IPS-NIHi7 (cell line): Measurements from ENCODE around the gene ZNF417.
"Not testable (repeated sequence)": the region's sequence is repeated elsewhere in the genome, so short reads cannot be mapped to it uniquely, and the experiment has no call there.

Source experiments
- DNase-seq: peaks from one replicate; pipeline ENCODE4 v3.0.0; 2012; ENCODE audit warnings: mixed read lengths; ENCODE audit errors: extremely low spot score

The ZNF417 gene

GRCh38 chr19:57916168-57916995 is at the start of gene ZNF417:
Gene ZNF417, minus strand, starts transcription at chr19:57916592. Its CDS starts 181 bp downstream, at chr19:57916411.
- DNase-seq: peak; percentile 95

DNA sequence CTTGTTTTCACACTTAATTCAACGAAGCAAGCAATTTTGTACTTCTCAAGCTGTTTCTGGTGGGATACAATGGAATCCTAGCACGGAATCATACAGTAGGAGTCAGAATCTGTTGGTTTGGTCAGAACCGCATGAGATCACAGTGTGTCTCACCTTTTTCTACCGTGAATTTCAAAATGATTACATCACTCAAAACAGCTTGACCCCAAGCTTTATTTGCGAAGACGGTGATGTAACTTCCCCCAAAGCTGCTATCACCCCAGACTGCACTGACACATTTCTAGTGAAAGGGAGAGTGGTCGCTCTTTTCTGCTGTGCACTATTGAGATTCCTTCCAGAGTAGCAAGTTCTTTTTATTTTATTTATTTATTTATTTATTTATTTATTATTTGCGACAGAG is 48.4 kb upstream of the ZNF417 start:
- no peak for DNase-seq

DNA sequence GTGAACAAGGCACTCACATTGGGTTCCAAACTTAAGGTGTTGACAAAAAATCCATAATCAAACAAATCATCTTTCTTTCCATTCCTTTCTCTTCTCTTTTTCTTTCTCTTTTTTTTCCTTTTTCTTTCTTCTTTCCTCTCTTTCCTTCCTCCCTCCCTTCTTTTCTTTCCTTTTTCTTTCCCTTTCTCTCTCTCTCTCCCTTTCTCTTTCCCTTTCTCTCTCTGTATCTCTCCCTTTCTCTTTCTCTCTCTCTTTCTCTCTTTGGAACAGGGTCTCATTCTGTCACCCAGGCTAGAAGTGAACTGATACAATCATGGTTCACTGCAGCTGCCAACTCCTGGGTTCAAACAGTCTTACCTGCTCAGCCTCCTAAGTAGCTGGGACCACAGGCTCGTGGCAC is 45.4 kb upstream of the ZNF417 start:
- no peak for DNase-seq

- DNase-seq: no peak
These were observed 38.6 kb upstream of the ZNF417 start for GRCh38 chr19:57954996-57955395.

DNA sequence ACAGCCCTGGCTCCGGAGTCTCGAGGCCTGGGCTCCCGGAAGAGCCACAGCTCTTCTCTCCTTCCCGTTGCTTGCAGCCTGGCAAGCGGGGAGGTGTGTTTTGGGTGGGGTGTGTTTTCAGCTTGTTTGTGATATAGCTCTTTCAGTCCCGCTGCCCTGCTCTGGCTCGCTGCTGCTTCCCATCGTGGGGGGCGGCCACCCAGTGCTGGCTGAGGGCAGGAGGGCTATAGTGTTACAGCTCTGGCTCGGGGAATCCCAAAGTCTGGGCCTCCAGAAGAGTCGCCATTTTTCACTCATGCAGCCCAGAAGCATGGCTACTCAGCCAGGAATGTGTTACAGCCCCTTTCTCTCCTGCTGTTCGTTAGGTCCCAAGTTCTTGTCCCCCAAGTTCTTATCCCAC is 33.3 kb upstream of the ZNF417 start:
- DNase-seq: no peak

GRCh38 chr19:57949296-57949695 is 32.9 kb upstream of the ZNF417 start:
- DNase-seq: no peak

DNA sequence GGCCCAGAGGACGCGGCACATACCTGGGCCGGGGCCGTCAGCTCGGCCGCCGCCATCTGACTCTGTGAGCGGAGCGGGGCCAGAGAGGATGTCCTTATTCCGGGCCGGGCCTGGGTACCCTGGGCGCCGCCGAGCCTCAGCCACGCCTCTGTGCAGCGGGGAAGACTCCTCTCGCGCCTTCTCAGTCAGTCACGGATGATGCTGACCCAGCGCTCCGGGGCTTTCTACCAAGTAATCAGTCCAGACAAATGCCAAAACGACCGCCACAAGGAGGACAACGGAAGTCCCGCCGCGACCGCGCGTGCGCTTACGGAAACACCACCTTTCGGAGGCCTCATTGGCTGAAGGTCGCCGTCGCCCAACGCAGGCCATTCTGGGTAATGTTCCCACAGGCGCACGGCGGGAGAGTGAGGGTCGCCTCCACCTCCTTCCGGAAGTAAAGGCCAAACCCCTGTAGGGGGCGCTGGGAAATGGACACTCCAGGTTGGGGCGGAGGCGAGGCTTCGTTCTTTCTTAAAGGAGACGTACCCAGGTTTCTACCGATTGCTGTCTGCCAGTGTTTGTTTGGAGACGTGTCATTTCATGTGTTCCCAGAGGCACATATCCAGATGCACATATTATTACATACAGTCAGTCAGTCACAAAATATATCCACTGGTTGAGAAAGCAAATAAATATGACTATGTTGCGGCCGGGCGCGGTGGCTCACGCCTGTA is 31.2 kb upstream of the ZNF417 start, which contains the start of gene ZNF256:
Gene ZNF256, minus strand, starts transcription at position 288 of the 716 bp plus-strand sequence. Its CDS starts 232 bp downstream, at position 56.
- DNase-seq: peak; percentile 99

GRCh38 chr19:57947088-57947418 is 30.7 kb upstream of the ZNF417 start:
- no peak for DNase-seq

DNA sequence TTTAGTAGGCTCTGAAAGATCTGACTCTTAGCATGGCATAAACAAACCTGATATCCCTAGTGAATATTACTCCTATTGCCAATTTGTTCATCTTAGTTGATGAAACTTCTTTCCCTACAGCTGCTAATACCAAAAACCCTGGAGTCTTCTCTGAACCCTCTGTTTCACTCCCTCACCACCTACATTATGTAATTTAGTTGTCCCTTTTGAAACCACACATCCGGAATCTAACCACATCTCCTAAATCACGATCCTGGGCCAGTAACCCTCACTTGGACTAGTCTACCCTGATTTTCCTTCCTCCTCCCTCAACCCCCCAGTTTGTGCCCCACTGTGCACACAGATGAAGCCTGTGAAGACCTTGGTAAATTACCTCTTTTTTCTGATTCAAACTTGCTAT is 29.9 kb upstream of the ZNF417 start:
- no peak for DNase-seq

DNA sequence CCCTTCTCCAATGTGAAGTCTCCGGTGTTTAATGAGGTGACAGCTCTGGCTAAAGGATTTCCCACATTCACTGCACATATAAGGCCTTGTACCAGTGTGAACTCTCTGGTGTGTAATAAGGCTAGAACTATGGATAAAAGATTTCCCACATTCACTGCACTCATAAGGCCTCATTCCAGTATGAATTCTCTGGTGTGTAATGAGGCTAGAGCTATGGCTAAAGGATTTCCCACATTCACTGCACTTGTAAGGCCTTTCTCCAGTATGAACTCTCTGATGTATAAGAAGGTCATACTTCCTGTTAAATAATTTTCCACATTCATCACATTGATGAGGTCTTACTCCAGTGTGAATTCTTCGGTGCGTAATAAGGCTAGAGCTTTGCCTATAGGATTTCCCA is 25.2 kb upstream of the ZNF417 start:
- no peak for DNase-seq

DNA sequence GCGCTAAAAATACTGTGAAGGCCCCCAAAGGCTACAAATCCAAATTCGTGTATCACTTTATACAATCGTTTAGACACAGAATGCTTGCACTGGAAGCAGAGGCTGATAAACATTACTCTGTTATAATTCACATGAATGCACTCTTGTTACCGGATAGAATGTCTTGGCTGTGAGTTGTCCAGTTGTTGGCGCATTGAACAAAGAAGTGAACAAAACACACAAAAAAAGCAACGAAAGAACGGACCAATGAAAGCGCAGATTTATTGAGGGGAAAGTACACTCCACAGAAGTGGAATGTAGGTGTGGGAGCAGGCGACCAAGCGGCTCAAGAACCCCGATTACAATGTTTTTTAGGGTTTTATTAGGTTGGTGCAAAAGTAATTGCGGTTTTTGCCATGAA is 19.3 kb upstream of the ZNF417 start:
- DNase-seq: no peak

DNA sequence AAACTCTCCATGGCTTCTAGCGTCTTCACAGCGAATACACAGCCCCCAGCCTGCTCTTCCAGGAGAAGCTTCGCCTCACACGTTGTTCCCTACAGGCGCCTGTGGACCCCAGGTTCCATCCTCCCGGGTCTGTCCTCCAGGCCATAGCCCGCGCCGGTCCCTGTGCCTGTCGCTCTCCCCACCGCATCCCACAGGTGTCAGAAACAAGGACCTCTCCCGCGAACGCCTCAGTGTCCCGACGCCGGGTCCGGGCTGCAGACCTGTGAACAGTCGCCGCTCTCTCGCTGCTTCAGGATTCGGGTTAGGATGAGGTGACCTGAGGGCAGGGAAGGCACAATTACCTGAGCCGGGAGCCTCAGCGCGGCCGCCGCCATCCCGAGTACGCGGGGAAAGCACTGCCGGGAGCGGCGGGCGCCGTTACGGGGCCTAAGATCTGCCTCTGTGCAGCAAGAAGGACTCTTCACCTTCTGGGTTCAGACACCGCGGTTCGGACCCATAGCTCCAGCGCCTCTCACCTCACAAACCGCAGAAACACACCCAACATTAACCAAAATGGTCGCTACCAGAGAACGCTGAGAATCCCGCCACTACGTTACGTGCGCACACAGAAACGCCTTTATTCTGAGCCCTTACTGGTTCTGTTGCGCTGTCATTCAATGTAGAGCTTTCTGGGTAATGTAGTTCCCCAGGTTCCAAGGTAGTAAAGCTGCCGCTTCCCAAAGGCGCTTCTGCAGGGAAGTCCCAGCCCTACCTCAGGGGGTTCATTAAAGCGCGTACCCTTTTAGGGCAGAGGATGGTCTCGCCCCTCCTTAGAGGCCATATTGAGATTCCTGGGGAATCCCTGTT is 18.7 kb upstream of the ZNF417 start, which contains the start of gene ZNF418:
Gene ZNF418, minus strand, starts transcription at position 583 of the 846 bp plus-strand sequence. CDS start 1,580 bp downstream, outside the sequence.
- peak; percentile 82 for DNase-seq

DNA sequence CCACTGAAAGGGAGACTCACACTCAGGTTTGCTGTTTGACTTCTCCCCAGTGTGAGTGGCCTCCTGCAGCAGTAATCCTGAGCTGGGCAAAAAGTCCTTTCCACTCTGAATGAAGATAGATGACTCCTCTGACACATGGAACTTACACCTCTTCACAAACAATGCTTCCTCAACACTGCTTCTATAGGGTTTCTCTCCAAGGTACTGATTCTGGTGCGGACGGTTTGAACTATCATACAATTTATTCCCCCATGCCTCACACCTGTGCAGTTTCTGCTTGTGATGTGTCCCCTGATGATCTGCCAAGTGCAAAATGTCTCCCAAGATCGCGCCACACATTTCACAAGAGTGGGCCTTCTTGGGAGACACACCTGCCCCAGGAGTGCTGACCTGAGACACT is 11.2 kb upstream of the ZNF417 start:
- DNase-seq: no peak

- DNase-seq: no peak
These were observed 1.9 kb downstream of the ZNF417 start for GRCh38 chr19:57914531-57914930.

- no peak for DNase-seq
These were observed 9.0 kb downstream of the ZNF417 start for GRCh38 chr19:57907394-57907793.

- DNase-seq: no peak
These were observed 11.1 kb downstream of the ZNF417 start for GRCh38 chr19:57905258-57905657.

DNA sequence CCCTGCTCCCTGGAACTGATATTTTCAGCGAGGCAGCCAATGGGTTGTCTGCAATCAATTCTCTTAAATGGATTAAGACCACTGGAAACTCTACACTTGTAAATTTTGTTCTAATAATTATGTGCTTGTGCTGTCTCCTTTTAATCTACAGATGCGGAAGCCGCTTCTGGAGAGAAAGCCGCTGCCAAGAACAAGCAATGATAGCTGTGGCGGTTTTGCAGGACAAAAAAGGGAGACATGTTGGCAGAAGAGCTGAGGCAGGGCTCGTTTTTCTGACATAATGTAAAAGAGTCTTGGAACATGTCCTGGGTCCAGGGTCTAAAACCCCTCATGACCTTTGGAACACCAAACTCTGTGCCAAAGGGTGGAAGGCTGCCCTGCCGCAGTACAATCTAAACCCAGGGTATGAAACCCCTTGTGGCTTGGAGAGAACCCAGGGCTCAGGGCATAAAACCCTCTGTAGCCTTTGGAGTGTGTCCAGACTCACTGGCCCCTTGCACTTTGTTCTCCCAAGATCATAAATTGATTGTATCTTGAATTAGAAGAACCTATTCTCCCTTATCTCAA is 12.7 kb downstream of the ZNF417 start:
- no peak for DNase-seq

DNA sequence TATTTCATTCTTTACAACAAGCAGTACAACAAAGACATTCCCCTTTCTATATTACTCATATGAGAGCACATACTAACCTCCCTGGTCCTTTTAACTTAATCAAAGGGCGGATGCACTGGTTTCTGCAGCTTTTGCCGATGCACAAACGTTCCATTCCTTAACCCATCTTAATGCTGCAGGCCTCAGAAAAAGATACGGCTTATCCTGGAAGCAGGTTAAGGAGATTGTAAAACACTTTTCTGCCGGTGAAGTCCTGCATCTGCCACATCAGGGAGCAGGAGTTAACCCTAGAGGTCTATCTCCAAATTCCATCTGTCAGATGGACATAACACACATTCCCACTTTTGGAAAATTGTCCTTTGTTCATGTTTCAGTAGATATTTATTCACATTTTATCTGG is 16.1 kb downstream of the ZNF417 start:
- no peak for DNase-seq

GRCh38 chr19:57890706-57891105 is 25.7 kb downstream of the ZNF417 start:
- not testable (repeated sequence) for DNase-seq

- DNase-seq: peak; percentile 86
These were observed 27.7 kb downstream of the ZNF417 start, which contains the start of gene ZNF814 for GRCh38 chr19:57888560-57889231. Gene ZNF814, minus strand, starts transcription at chr19:57889037. Its CDS starts 235 bp downstream, at chr19:57888802.

DNA sequence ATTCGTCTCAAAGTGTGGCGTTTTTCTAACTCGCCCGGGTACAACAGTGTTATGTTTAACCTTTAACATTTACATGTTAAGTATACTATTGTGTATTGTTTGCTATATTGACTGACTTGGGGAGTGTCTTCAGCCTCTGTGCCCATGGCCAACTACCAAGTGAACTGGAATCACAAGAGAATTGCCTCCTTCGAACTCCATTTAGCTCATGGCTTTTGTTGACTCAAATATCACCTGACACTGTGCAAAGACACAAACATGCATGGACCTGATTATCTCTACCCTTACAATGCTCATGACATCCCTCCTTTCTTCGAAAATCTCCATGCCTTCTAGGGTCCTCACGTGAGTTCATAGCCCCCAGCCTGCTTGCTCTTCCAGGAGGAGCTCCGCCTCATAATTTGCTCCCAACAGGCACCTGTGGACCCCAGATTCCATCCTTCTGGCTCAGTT is 28.3 kb downstream of the ZNF417 start:
- DNase-seq: no peak
